ENCODE data around the gene ZNF140. TPM values are rescaled to one million over a fixed set of nuclear protein-coding genes. Genes with fewer than 3 reads are reported as not detected.
A peak's percentile ranks its signal among the peaks of the same experiment; 100 is the strongest.

Gene ZNF140
- total RNA-seq (12.7 TPM), polyA plus RNA-seq (10 to 100 TPM; 26.0 to 31.7 (median 28.1) TPM)

- peak; percentile 55 to 59 for ATAC-seq (ENCODE audit: low read depth in 2 of 2)
- H3K27ac ChIP-seq (ENCODE audit: insufficient read depth, low read length, poor library complexity, severe bottlenecking), result peak within 1 kb of the TSS; percentile 99
- H3K36me3 Mint-ChIP-seq, result peaks cover 35% of the 10 kb centered on the region
- H3K9me3 Mint-ChIP-seq, result peaks cover 0 to 71% (median 30%) of the 10 kb centered on the region in 7 donors
- H3K9me3 ChIP-seq (ENCODE audit: control insufficient read depth in 2 of 2, low read length in 2 of 2), result peaks cover 62 to 82% of the 10 kb centered on the region in 2 experiments
- H3K4me1 ChIP-seq (ENCODE audit: control insufficient read depth, insufficient read depth, low read length, poor library complexity, severe bottlenecking), result peaks cover 4% of the 10 kb centered on the region
- H3K27ac Mint-ChIP-seq, result peak within 1 kb of the TSS in 1 of 3 donors; percentile 63
- H3K4me3 ChIP-seq (ENCODE audit: low read depth, low read length), result peak within 1 kb of the TSS; percentile 93
- H3K27me3 Mint-ChIP-seq, result no peaks in the 10 kb centered on the region
- H3K27me3 ChIP-seq (ENCODE audit: control insufficient read depth, insufficient read depth, low read length), result no peaks in the 10 kb centered on the region
- peak within 1 kb of the TSS in 1 of 4 donors; percentile 77 for H3K4me3 Mint-ChIP-seq
- H3K4me1 Mint-ChIP-seq, result peaks cover 0 to 17% (median 10%) of the 10 kb centered on the region in 4 donors
- peak; percentile 88 to 98 (median 97) for DNase-seq
- peaks cover 37% of the 10 kb centered on the region for H3K36me3 ChIP-seq (ENCODE audit: control insufficient read depth, insufficient read depth, low read length)
Measured at GRCh38 chr12:133080368-133081158, at the start of gene ZNF140. TSS of gene ZNF140 (plus strand) at chr12:133080923. CDS start at chr12:133081321, 398 bp downstream.

DNA sequence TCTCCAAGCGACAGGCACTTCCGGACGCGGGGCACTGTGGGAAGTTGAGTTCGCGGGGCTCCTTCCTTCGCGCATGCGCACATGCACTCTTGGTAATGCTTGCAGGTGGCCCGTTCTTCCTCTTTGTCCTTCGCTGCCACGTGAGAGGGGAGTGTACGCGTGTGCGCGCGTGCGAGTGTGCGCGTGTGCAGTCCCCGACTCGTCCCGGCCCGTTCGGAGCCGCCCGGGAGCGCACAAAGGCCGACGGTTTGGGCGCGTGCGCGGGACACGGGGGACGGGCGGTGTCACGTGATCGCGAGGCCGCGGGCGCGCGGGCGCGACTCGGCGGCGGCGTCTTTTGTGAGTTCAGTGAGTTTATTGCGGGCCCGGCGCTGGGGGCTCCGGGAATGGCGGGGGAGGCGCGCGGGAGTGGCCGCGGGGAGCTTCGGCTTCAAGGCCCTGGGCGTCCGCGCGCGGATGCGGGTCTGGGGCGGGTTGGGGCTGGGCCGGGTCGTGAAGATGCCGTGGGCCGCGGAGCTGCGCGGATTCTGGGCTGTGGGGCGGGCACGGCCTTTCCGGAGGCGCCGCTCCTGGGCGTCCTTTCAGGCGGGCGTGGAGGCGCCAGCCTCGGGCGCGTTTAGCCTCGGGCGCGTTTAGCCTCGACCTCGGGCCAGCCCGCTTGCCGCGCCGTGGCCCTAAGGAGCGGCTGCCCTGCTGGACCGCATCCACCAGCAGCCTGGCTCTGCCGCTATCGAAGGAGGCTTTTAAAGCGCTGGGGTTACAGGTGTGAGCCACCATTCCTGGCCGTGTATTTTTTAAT, 43.3 kb upstream of the ZNF140 start, which contains the start of gene ZNF84:
Gene ZNF84, plus strand, starts transcription at position 303 of the 799 bp plus-strand sequence. CDS start 3,959 bp downstream, outside the sequence.
- peak; percentile 91 to 92 for ATAC-seq (ENCODE audit: low read depth in 2 of 2)
- peaks cover 27% of the 10 kb centered on the region for H3K36me3 ChIP-seq (ENCODE audit: control insufficient read depth, insufficient read depth, low read length)
- peak within 1 kb of the TSS; percentile 92 for H3K27ac ChIP-seq (ENCODE audit: insufficient read depth, low read length, poor library complexity, severe bottlenecking)
- Mint-ChIP-seq H3K27ac (peak within 1 kb of the TSS; percentile 93 to 97 (median 96)), H3K27me3 (peaks cover 10% of the 10 kb centered on the region), H3K4me1 (peaks cover 4 to 30% (median 10%) of the 10 kb centered on the region in 4 donors), H3K4me3 (peak within 1 kb of the TSS; percentile 94 to 98 (median 96)), H3K9me3 (peaks cover 4 to 57% (median 29%) of the 10 kb centered on the region in 7 donors), H3K36me3 (peaks cover 28% of the 10 kb centered on the region)
- no peaks in the 10 kb centered on the region for H3K27me3 ChIP-seq (ENCODE audit: control insufficient read depth, insufficient read depth, low read length)
- peaks cover 52 to 68% of the 10 kb centered on the region in 2 experiments for H3K9me3 ChIP-seq (ENCODE audit: control insufficient read depth in 2 of 2, low read length in 2 of 2)
- DNase-seq, result peak; percentile 95 to 98 (median 98)
- peaks cover 9% of the 10 kb centered on the region for H3K4me1 ChIP-seq (ENCODE audit: control insufficient read depth, insufficient read depth, low read length, poor library complexity, severe bottlenecking)
- peak within 1 kb of the TSS; percentile 79 for H3K4me3 ChIP-seq (ENCODE audit: low read depth, low read length)

GRCh38 chr12:133038118-133038709, 42.5 kb upstream of the ZNF140 start:
- ATAC-seq (ENCODE audit: low read depth in 2 of 2), result no peak
- Mint-ChIP-seq H3K4me1 (peaks cover 4 to 30% (median 10%) of the 10 kb centered on the region in 4 donors), H3K27me3 (peaks cover 10% of the 10 kb centered on the region), H3K4me3 (peak overlapping the region; percentile 94 to 98 (median 96)), H3K27ac (peak overlapping the region; percentile 32 to 96 (median 93)), H3K36me3 (peaks cover 36% of the 10 kb centered on the region), H3K9me3 (peaks cover 5 to 65% (median 31%) of the 10 kb centered on the region in 7 donors)
- Histone ChIP-seq H3K27me3 (ENCODE audit: control insufficient read depth, insufficient read depth, low read length) (no peaks in the 10 kb centered on the region), H3K4me3 (ENCODE audit: low read depth, low read length) (peak overlapping the region; percentile 79), H3K27ac (ENCODE audit: insufficient read depth, low read length, poor library complexity, severe bottlenecking) (peak overlapping the region; percentile 92), H3K9me3 (ENCODE audit: control insufficient read depth in 2 of 2, low read length in 2 of 2) (peaks cover 52 to 69% of the 10 kb centered on the region in 2 experiments), H3K4me1 (ENCODE audit: control insufficient read depth, insufficient read depth, low read length, poor library complexity, severe bottlenecking) (peaks cover 9% of the 10 kb centered on the region), H3K36me3 (ENCODE audit: control insufficient read depth, insufficient read depth, low read length) (peaks cover 35% of the 10 kb centered on the region)
- no peak for DNase-seq

DNA sequence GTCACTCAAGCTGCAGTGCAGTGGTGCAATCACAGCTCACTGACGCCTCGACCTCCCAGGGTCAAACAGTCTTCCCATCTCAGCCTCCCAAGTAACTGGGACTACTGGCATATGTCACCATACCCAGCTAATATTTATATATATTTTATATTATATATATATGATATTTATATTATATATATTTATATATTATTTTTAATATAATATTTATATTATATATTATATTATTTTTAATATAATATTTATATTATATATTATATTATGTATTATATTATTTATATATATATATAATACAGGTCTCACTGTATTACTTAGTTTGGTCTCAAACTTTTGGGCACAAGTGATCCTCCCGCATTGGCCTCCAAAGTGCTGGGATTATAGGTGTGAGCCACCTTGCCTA, 34.0 kb upstream of the ZNF140 start:
- H3K9me3 Mint-ChIP-seq, result peaks cover 6 to 97% (median 50%) of the 10 kb centered on the region in 7 donors
- no peak overlapping the region for H3K4me3 ChIP-seq (ENCODE audit: low read depth, low read length)
- H3K27ac Mint-ChIP-seq, result peak overlapping the region in 1 of 3 donors; percentile 26
- H3K36me3 ChIP-seq (ENCODE audit: control insufficient read depth, insufficient read depth, low read length), result peaks cover 90% of the 10 kb centered on the region
- no peaks in the 10 kb centered on the region for H3K27me3 Mint-ChIP-seq
- H3K4me1 ChIP-seq (ENCODE audit: control insufficient read depth, insufficient read depth, low read length, poor library complexity, severe bottlenecking), result no peaks in the 10 kb centered on the region
- H3K36me3 Mint-ChIP-seq, result peaks cover 82% of the 10 kb centered on the region
- no peak for ATAC-seq (ENCODE audit: low read depth in 2 of 2)
- no peak for DNase-seq
- no peaks in the 10 kb centered on the region for H3K27me3 ChIP-seq (ENCODE audit: control insufficient read depth, insufficient read depth, low read length)
- no peaks in the 10 kb centered on the region for H3K4me1 Mint-ChIP-seq
- H3K9me3 ChIP-seq (ENCODE audit: control insufficient read depth in 2 of 2, low read length in 2 of 2), result peaks cover 86 to 99% of the 10 kb centered on the region in 2 experiments
- H3K4me3 Mint-ChIP-seq, result no peak overlapping the region
- no peak overlapping the region for H3K27ac ChIP-seq (ENCODE audit: insufficient read depth, low read length, poor library complexity, severe bottlenecking)

- Mint-ChIP-seq H3K36me3 (peaks cover 31% of the 10 kb centered on the region), H3K4me1 (peaks cover 0 to 4% (median 0%) of the 10 kb centered on the region in 4 donors), H3K27me3 (no peaks in the 10 kb centered on the region), H3K27ac (peak overlapping the region in 1 of 3 donors; percentile 49), H3K9me3 (peaks cover 0 to 69% (median 37%) of the 10 kb centered on the region in 7 donors), H3K4me3 (no peak overlapping the region)
- Histone ChIP-seq H3K36me3 (ENCODE audit: control insufficient read depth, insufficient read depth, low read length) (peaks cover 33% of the 10 kb centered on the region), H3K4me3 (ENCODE audit: low read depth, low read length) (no peak overlapping the region), H3K27me3 (ENCODE audit: control insufficient read depth, insufficient read depth, low read length) (no peaks in the 10 kb centered on the region), H3K4me1 (ENCODE audit: control insufficient read depth, insufficient read depth, low read length, poor library complexity, severe bottlenecking) (no peaks in the 10 kb centered on the region), H3K9me3 (ENCODE audit: control insufficient read depth in 2 of 2, low read length in 2 of 2) (peaks cover 85 to 92% of the 10 kb centered on the region in 2 experiments), H3K27ac (ENCODE audit: insufficient read depth, low read length, poor library complexity, severe bottlenecking) (no peak overlapping the region)
- no peak for DNase-seq
- ATAC-seq (ENCODE audit: low read depth in 2 of 2), result no peak
Measured at GRCh38 chr12:133057446-133057845, 23.3 kb upstream of the ZNF140 start.

DNA sequence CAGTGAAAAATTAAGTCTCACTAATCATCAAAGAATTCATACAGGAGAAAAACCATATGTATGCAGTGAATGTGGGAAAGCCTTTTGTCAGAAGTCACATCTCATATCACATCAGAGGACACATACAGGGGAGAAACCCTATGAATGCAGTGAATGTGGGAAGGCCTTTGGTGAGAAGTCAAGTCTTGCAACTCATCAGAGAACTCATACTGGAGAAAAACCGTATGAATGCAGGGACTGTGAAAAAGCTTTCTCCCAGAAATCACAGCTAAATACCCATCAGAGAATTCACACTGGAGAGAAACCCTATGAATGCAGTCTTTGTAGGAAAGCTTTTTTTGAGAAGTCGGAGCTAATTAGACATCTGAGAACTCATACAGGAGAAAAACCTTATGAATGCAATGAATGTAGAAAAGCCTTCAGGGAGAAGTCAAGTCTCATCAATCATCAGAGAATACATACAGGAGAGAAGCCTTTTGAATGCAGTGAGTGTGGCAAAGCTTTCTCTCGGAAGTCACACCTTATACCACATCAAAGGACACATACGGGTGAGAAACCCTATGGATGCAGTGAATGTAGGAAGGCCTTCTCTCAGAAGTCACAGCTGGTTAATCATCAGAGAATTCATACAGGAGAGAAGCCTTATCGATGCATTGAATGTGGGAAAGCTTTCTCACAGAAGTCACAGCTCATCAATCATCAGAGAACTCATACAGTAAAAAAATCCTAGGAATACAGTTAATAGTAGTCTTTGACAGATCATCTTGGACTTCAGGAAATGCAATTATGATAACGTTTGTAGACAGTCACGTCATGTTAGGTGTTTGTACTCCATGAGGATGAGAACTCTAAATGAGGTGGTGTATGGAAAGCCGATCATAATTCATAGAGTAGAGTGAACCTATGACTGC, 22.3 kb upstream of the ZNF140 start:
- H3K36me3 ChIP-seq (ENCODE audit: control insufficient read depth, insufficient read depth, low read length), result peaks cover 22% of the 10 kb centered on the region
- peaks cover 24% of the 10 kb centered on the region for H3K36me3 Mint-ChIP-seq
- H3K4me3 Mint-ChIP-seq, result no peak overlapping the region
- H3K4me3 ChIP-seq (ENCODE audit: low read depth, low read length), result peak overlapping the region; percentile 9
- DNase-seq (peak in 1 of 3 donors; percentile 21), ATAC-seq (ENCODE audit: low read depth in 2 of 2) (no peak)
- peaks cover 0 to 70% (median 35%) of the 10 kb centered on the region in 7 donors for H3K9me3 Mint-ChIP-seq
- no peaks in the 10 kb centered on the region for H3K4me1 ChIP-seq (ENCODE audit: control insufficient read depth, insufficient read depth, low read length, poor library complexity, severe bottlenecking)
- H3K27me3 ChIP-seq (ENCODE audit: control insufficient read depth, insufficient read depth, low read length), result no peaks in the 10 kb centered on the region
- H3K4me1 Mint-ChIP-seq, result no peaks in the 10 kb centered on the region
- H3K27me3 Mint-ChIP-seq, result no peaks in the 10 kb centered on the region
- no peak overlapping the region for H3K27ac Mint-ChIP-seq
- peaks cover 85 to 92% of the 10 kb centered on the region in 2 experiments for H3K9me3 ChIP-seq (ENCODE audit: control insufficient read depth in 2 of 2, low read length in 2 of 2)
- no peak overlapping the region for H3K27ac ChIP-seq (ENCODE audit: insufficient read depth, low read length, poor library complexity, severe bottlenecking)
